ENCODE measurements around the gene NAT9.

Gene NAT9

DNA sequence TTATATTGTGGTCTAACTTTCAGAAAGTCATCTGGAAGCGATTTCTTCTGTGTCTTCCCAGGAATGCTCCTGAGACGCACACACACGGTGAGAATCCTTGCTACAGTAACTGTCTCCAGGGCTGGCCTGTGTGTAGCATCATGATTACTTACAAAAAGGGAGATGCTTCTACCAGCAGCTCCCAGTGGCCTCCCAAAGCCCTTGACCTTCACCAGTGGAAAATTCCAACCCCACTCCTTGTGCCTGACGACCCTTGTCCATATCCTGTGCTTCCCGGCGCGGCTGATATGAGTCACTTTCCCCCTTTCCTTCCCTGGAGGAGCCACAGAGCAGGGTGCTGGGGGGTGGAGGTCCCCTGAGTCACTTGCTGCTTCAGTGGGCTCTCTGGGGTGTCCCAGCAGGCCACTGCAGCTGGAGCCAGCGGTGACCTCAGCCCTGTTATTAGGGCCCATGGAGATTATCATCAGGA lies 22.1 kb upstream of the NAT9 start:
- TF ChIP-seq, protein P1, sequence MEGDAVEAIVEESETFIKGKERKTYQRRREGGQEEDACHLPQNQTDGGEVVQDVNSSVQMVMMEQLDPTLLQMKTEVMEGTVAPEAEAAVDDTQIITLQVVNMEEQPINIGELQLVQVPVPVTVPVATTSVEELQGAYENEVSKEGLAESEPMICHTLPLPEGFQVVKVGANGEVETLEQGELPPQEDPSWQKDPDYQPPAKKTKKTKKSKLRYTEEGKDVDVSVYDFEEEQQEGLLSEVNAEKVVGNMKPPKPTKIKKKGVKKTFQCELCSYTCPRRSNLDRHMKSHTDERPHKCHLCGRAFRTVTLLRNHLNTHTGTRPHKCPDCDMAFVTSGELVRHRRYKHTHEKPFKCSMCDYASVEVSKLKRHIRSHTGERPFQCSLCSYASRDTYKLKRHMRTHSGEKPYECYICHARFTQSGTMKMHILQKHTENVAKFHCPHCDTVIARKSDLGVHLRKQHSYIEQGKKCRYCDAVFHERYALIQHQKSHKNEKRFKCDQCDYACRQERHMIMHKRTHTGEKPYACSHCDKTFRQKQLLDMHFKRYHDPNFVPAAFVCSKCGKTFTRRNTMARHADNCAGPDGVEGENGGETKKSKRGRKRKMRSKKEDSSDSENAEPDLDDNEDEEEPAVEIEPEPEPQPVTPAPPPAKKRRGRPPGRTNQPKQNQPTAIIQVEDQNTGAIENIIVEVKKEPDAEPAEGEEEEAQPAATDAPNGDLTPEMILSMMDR (IDR thresholded peaks at IDR 0.05; ENCODE audit: control insufficient read depth, insufficient read depth, low read depth, low read length, missing control alignments): no peak
- H3K4me3 ChIP-seq (ENCODE audit: control insufficient read depth, low read depth, low read length): no peak overlapping the region
- DNase-seq (ENCODE audit: low read depth): no peak

DNA sequence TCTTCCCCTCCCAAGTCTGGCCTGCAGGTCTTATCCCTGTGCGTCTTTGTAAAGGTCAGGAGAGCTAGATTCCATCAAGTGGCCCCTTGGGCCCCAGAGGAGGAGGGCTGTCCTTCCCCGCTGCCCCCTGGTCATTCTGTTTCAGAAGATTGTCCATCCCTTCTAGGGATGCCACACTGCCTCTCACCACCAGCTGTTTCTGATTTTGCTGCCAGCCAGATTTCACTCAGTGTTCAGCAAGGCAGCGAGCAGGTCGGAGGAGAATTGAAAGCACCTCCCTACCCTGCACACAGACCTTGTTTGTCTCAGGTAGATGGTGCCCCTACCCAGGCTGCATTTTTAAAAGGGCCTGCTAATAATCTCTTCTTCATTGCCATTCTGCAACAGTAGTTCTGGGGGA lies 21.7 kb upstream of the NAT9 start:
- H3K4me3 ChIP-seq (ENCODE audit: control insufficient read depth, low read depth, low read length): no peak overlapping the region
- no peak for DNase-seq (ENCODE audit: low read depth)
- TF ChIP-seq, protein P1 (IDR thresholded peaks at IDR 0.05; ENCODE audit: control insufficient read depth, insufficient read depth, low read depth, low read length, missing control alignments): no peak

DNA sequence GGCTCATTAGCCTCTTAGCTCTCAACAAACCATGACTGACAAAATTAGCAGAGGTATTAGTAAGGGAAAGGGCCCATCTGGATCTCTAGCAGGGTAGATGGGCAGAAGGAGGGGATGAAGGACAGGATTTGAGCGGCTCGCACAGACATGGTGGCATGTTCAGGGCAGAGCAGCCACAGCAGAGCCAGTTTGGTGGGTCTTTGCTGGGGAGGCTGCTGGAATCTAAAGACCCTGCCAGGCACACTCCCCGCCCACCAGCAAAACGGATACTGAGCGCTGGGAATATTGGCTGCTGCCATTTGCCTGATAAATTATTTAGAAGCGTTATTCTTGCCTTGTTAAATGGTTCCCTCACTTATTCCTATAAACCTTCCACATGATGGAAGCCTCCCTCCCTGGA lies 20.7 kb upstream of the NAT9 start:
- no peak overlapping the region for H3K4me3 ChIP-seq (ENCODE audit: control insufficient read depth, low read depth, low read length)
- DNase-seq (ENCODE audit: low read depth): no peak
- TF ChIP-seq, protein P1 (IDR thresholded peaks at IDR 0.05; ENCODE audit: control insufficient read depth, insufficient read depth, low read depth, low read length, missing control alignments): no peak

DNA sequence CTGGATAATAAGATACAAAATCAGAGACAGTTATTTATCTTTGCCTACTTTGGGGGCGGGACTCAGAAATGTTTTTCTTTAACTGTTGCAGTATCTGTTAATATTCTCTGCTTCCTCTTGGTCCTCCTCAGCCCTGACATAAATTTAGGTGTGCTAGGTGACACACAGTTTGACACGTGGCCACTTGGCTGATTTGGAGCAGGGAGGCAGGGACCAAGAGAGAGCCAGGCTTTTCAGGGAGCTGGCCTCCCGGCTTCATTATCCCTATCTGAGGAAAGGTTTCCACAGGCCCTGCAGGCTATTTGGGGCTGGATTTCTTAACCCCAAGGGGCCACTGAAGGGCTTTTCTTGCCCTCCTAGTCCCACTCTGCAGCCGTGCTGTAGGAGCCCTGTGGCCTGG lies 20.1 kb upstream of the NAT9 start:
- no peak overlapping the region for H3K4me3 ChIP-seq (ENCODE audit: control insufficient read depth, low read depth, low read length)
- DNase-seq (ENCODE audit: low read depth): no peak
- TF ChIP-seq, protein P1 (IDR thresholded peaks at IDR 0.05; ENCODE audit: control insufficient read depth, insufficient read depth, low read depth, low read length, missing control alignments): no peak

DNA sequence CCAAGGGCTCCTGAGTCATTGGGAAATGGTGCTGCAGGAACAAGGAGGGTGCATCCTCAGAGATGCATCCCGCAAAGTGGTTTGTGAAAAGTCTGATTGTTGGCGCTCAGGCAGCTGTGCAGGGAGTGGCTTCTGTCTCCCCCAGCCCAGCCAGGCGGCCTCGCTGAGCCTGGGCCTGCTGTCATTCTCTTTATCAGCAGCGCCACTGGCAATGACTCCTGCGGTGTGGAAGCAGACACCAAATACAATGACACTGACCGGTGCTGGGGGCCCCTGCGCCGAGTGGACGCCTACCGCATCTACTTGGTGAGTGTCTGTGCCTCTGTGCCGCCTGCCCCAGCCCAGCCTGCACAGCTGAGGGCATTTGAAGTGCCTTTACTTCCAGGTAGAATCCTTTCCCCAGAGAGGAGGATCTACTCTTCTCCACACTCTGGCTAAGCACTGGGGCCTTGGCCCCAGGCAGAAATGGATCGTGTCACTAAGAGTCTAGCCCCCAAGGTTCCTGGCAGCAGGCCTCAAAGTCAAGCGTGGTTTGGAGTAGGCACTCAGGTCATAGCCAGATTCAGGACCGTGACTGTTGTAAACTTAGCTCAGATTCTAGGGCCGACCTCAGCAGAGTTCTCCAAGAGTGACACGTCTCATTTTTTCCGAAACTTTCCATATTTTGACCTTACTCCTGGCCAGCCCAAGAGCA lies 19.3 kb upstream of the NAT9 start:
- TF ChIP-seq, protein P1 (IDR thresholded peaks at IDR 0.05; ENCODE audit: control insufficient read depth, insufficient read depth, low read depth, low read length, missing control alignments): no peak
- H3K4me3 ChIP-seq (ENCODE audit: control insufficient read depth, low read depth, low read length): no peak overlapping the region
- no peak for DNase-seq (ENCODE audit: low read depth)

DNA sequence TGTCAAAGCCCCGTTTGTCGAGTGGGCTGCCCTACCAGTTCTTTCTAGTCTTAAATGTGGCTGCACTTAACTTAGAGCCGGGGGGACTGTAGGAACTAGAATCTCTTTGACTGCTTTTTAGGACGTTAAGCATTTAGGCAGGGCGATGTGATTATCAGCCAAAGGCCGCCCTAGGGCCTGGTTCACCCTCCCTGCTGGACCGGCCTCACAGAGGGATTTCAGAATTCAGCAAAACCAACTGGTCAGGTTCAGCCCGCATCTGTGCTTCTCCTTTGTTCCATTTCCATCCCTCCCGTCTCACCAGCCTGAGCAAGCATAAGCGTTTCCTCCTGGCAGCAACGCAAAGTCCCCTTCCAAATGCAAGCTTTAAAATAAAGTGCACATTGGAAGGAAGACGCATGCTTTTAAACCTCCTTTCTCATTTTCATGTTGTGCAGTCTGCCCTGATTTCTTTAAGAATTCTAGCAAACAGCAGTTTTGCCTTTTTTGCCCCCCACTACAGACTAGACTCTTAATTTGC lies 16.5 kb upstream of the NAT9 start:
- H3K4me3 ChIP-seq (ENCODE audit: control insufficient read depth, low read depth, low read length): no peak overlapping the region
- TF ChIP-seq, protein P1 (IDR thresholded peaks at IDR 0.05; ENCODE audit: control insufficient read depth, insufficient read depth, low read depth, low read length, missing control alignments): no peak
- DNase-seq (ENCODE audit: low read depth): no peak
